Measurements from ENCODE around the gene SMPD3. TPM values are rescaled to one million over a fixed set of nuclear protein-coding genes. Genes with fewer than 3 reads are reported as not detected.

Gene SMPD3
- polyA plus RNA-seq, 1 experiment: 0.27 TPM

DNA sequence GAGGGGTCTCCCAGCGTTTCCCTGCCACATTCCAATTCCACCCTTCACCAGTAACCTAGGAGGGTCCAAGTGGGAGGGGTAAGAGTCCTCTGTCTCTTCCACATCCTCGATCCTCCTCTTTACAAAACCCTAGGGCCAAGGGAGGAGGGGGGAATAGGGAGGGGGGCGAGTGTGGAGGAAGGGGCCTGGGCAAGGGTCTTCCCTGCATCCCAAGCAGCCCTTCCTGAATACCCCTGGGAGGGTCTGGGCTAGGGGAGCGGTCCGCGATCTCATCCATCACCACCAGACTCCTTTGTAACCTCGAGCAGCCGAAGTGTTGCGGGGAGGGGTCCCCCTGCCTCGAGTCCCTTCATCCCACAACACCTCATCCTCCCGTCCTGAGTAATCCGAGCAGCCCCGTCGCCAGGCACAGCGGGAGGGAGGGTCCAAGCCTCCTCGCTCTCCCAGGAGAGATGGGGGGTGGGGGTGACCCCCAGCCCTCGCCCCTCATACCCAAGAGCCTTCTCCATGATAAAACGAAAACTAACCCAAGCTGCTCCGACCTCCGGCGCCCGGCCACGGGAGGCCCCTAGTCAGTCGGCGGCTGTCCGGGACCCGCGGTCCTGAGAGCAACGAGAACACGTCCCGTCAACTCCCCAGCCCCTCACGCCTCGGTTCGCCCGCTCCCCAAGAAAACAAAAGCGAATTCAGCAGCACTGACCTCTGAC lies 502 bp downstream of the SMPD3 start:
- CTCF ChIA-PET: interaction anchor here (1.0 to 7.4 kb wide), 2 partner anchors 62 to 73 kb away, joined by 3 to 65 read pairs; no protein-coding TSS in a partner anchor
- DNase-seq (ENCODE audit: low read depth): no peak
- Histone ChIP-seq H3K36me3 (ENCODE audit: control insufficient read depth, insufficient read depth, low read length) (no peaks in the 10 kb centered on the region), H3K4me3 (ENCODE audit: low read depth, low read length) (peak overlapping the region; percentile 31), H3K27me3 (ENCODE audit: control insufficient read depth, insufficient read depth, low read length) (peaks cover 11% of the 10 kb centered on the region)
- TF ChIP-seq, protein P1, sequence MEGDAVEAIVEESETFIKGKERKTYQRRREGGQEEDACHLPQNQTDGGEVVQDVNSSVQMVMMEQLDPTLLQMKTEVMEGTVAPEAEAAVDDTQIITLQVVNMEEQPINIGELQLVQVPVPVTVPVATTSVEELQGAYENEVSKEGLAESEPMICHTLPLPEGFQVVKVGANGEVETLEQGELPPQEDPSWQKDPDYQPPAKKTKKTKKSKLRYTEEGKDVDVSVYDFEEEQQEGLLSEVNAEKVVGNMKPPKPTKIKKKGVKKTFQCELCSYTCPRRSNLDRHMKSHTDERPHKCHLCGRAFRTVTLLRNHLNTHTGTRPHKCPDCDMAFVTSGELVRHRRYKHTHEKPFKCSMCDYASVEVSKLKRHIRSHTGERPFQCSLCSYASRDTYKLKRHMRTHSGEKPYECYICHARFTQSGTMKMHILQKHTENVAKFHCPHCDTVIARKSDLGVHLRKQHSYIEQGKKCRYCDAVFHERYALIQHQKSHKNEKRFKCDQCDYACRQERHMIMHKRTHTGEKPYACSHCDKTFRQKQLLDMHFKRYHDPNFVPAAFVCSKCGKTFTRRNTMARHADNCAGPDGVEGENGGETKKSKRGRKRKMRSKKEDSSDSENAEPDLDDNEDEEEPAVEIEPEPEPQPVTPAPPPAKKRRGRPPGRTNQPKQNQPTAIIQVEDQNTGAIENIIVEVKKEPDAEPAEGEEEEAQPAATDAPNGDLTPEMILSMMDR (IDR thresholded peaks at IDR 0.05; ENCODE audit: insufficient read depth, low read depth, low read length): no peak
- POLR2A ChIA-PET: no interaction called here

- ChIA-PET CTCF (interaction anchor here (0.9 to 7.4 kb wide), 3 partner anchors 22 to 144 kb away, joined by 3 to 65 read pairs (median 4); no protein-coding TSS in a partner anchor), POLR2A (no interaction called here)
- Histone ChIP-seq H3K36me3 (ENCODE audit: control insufficient read depth, insufficient read depth, low read length) (no peaks in the 10 kb centered on the region), H3K4me3 (ENCODE audit: low read depth, low read length) (no peak overlapping the region), H3K27me3 (ENCODE audit: control insufficient read depth, insufficient read depth, low read length) (peaks cover 11% of the 10 kb centered on the region)
- TF ChIP-seq, protein P1 (IDR thresholded peaks at IDR 0.05; ENCODE audit: insufficient read depth, low read depth, low read length): no peak
- no peak for DNase-seq (ENCODE audit: low read depth)
Observed at GRCh38 chr16:68446681-68447652, 1.3 kb downstream of the SMPD3 start.

DNA sequence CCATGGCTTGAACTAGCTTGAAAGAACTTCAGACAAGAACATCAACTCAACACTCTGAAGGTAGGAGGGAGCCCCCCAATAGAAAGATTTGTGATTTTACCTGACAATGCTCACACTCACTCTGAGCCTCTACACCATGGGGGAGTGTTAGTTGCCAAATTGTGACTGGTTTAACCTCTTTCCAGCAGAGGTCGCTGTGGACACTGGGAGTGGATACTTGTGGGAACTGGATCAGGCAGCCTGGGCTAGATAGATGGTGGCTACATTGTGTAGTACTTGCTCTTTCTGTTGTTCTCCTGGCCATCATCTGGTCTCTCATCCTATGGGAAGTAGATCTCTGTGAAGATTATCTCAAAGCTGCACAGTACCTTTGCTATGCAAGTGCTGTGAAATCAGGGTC lies 2.9 kb downstream of the SMPD3 start:
- peaks cover 11% of the 10 kb centered on the region for H3K27me3 ChIP-seq (ENCODE audit: control insufficient read depth, insufficient read depth, low read length)
- no peak overlapping the region for H3K4me3 ChIP-seq (ENCODE audit: low read depth, low read length)
- POLR2A ChIA-PET: no interaction called here
- CTCF ChIA-PET: interaction anchor here (0.6 to 7.4 kb wide), 8 partner anchors 11 to 706 kb away, joined by 3 to 65 read pairs (median 6); no protein-coding TSS in a partner anchor
- no peaks in the 10 kb centered on the region for H3K36me3 ChIP-seq (ENCODE audit: control insufficient read depth, insufficient read depth, low read length)
- TF ChIP-seq, protein P1 (IDR thresholded peaks at IDR 0.05; ENCODE audit: insufficient read depth, low read depth, low read length): peak; percentile 59
- DNase-seq (ENCODE audit: low read depth): no peak

DNA sequence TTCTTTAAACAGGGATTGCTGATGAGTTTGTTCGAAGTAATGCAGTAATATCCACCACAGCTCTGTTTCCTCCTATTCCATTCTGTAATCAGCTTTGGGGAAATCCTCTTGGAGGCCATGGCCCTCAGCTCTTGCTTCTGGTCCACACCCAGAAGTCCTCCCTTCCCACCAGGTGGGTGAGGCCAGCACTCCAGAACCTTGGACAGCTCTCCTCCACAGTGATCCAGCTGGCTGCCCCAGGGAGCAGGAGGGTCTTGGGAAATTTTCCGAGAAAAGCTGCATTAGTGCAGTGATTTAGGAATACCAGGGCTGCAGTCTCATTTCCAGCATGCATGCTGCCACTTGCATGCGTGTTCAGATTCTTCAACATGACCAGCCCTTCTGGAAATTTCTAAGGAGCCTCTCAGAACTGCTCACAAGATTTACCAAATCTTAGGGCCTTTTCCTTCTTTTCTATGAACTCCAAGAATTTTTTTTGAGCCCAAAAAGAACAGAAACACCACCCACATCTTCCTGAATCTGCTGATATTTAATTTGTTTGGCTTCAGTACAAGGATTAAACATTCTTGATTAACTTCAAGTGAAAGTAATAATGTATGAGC lies 4.2 kb downstream of the SMPD3 start:
- POLR2A ChIA-PET: no interaction called here
- no peak overlapping the region for H3K4me3 ChIP-seq (ENCODE audit: low read depth, low read length)
- DNase-seq (ENCODE audit: low read depth): no peak
- no peaks in the 10 kb centered on the region for H3K36me3 ChIP-seq (ENCODE audit: control insufficient read depth, insufficient read depth, low read length)
- CTCF ChIA-PET: interaction anchor here (1.1 to 7.4 kb wide), 7 partner anchors 10 to 83 kb away, joined by 4 to 65 read pairs (median 5); no protein-coding TSS in a partner anchor
- peaks cover 15% of the 10 kb centered on the region for H3K27me3 ChIP-seq (ENCODE audit: control insufficient read depth, insufficient read depth, low read length)
- TF ChIP-seq, protein P1 (IDR thresholded peaks at IDR 0.05; ENCODE audit: insufficient read depth, low read depth, low read length): no peak
